OCI-LY3 (cell line): Measurements from ENCODE around the gene VIT.

Experiments used
- CTCF ChIP-seq: fragments of 200-600, 300-600 bp; sonication (generic); IDR thresholded peaks from 2 replicates; pipeline ENCODE4 v1.5.1; 2014; ENCODE audit warnings: antibody characterized with exemption, low read length, low read depth
- EZH2phosphoT487 ChIP-seq: fragments of 200-600 bp; shearing (Covaris generic); IDR thresholded peaks from 2 replicates; pipeline ENCODE4 v1.6.1; 2018; ENCODE audit warnings: antibody characterized with exemption, mixed run types, low read depth

DNA sequence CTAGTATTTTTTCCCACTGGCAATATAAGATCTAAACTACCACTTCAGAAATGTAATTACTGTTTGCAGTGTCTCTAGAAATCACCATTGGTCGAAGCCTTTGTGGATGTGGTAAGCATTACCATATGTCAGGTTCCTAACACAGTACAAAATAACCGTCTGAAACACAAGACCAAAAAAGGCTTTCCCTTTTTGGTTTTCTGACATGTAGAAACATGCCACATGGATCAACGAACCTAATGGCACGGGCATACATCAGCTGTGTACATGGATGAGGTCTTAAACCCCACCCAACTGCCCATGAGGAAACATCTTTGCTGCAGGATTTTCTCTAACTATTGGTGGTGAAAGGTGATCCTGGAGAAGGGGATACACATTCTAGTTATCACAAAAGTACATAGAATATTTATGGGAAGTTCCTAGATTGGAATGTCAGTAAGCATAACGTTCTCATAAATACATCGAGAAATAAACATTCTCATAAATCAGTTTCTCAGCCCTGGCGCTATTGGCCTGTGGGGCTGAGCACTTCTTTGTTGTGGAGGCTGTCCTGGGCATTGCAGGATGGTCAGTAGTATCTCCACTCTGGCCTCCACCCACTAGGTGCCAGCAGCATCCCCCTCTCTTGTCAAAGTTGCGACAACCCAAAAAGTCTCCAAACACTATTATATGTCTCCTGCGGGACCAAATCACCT lies 9.0 kb downstream of the VIT start:
- TF ChIP-seq CTCF: no peak
- TF ChIP-seq EZH2phosphoT487: no peak
